8988T (cell line): ENCODE results near the gene LYZL1.
"Not testable (repeated sequence)": the region's sequence is repeated elsewhere in the genome, so short reads cannot be mapped to it uniquely, and the experiment has no call there.

Source experiments
- DNase-seq: peaks from one replicate; pipeline ENCODE4 v3.0.0; 2011

LYZL1 gene

DNA sequence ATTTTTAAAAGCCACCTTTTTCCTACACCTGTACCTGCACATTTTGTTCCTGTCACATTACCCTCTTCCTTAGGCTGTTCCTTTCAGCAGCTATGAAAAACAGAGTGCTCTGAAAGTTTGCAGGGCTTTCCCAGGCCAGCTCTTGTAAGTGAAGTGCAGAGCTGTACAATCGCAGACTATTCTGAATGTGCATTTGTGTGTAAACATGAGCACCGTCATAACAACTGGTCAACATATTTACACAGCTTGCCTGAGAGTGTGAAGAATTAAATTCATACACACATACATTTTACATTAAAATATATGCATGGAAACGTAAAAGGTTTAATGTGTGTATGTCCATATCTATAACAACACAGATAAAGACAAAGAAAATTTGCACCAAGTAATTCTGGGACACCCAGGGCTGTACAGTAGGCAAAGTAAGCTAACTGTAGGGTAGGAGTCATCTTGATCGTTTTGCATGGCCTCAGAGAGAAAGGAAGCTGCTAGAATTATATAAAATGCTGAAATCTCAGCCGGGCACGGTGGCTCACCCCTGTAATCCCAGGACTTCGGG, 23.6 kb upstream of the LYZL1 start:
- DNase-seq: no peak

DNA sequence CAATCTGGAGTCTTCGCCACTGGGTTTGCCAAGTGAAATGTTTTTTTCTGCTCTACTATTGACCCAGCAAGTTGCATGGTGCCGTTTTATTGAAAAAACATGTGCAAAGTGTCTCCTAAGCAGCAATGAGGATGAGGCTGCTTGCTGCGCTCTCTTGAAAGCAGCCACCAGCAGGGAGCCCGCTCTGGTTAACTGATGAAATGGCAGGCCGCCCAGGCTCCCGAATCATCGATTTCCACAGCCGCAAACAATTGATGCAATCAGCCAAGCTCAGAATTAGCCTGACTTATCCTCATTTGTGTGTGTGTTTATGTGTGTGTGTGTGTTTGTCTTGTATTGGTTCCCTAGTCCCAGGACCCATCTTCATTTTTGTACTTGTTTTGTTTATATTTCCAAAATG, 22.2 kb upstream of the LYZL1 start:
- no peak for DNase-seq

DNA sequence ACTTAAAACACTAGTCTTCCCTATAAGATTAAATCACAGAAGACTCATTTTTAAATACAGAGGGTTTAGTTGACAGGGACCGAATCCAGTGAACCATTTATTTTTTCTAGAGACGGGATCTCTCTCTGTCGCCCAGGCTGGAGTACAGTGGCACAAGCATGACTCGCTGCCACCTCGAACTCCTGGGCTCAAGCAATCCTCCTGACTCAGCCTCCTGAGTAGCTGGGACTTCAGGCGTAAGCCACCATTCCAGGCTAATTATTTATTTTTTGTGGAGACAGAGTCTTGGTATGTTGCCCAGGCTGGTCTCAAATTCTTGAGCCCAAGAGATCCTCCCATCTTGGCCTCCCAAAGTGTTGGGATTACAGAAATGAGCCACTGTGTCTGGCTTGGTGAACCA, 20.9 kb upstream of the LYZL1 start:
- DNase-seq: no peak

DNA sequence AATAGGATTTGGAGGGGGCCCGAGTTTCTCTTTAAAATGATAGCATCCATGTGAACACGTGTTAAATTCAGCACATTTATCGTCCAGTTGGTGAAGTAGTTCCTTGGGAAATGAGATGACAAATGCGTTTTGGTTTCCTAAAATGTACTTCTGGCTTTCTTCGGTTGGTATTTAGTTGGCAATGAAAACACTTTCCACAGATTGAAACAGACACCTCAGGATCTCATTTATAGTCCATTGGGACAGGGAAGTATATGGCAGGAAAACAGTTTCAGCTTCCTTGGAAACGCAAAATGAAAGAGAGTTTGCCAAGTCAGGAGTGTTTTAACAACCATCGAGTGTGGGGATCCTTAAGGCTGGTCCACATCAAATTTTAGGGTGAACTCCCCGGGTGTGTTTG, 19.4 kb upstream of the LYZL1 start:
- no peak for DNase-seq

DNA sequence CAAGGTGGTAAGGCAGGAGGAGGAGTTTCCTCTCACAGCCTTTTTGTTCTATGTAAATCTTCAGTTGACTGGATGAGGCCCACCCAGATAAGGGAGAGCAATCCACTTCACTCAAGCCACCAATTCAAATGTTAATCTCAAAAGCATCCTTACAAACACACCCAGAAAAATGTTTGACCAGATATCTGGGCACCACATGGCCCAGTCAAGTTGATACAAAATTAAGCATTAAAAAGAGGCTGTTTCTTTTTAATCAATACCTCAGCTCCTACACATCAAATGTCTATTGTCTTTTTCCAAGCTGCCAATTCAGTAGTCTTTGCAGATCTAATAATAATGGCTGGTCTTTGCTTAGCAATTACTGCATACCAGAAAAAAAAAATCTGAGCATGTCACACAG, 18.0 kb upstream of the LYZL1 start:
- DNase-seq: no peak

DNA sequence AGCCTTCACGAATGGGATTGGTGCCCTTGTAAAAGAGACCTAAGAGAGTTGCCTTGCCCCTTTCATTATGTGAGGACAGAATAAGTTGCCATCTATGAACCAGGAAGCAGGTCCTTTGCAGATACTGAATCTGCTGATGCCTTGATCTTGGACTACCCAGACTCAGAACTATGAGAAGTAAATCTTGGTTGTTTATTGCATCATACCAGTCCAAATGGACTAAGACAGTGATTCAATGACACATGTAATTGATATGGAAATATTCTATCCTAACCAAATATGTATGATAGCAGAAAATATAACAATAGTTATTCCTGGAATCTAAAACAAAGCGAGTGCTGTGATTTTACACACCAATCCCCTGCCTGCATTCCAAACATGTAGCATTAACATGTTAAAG, 17.0 kb upstream of the LYZL1 start:
- no peak for DNase-seq

DNA sequence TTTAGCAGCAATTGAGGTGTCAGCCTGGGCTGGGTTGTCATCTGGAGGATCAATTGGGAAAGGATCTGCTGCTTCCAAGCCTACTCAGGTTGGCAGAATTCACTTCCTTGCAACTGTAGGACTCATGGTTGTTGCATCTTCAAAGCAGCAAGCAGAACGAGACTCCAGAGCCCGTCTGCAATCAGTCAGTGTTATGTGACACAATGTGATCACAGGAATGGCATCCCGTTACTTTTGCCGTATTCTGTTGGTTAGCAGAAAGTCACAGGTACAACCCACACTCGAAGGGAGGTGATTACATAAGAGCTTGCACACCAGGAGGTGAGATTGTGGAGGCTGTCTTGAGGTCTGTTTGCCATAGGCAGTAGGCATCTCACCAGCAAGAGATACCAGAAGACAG, 15.4 kb upstream of the LYZL1 start:
- DNase-seq: no peak

DNA sequence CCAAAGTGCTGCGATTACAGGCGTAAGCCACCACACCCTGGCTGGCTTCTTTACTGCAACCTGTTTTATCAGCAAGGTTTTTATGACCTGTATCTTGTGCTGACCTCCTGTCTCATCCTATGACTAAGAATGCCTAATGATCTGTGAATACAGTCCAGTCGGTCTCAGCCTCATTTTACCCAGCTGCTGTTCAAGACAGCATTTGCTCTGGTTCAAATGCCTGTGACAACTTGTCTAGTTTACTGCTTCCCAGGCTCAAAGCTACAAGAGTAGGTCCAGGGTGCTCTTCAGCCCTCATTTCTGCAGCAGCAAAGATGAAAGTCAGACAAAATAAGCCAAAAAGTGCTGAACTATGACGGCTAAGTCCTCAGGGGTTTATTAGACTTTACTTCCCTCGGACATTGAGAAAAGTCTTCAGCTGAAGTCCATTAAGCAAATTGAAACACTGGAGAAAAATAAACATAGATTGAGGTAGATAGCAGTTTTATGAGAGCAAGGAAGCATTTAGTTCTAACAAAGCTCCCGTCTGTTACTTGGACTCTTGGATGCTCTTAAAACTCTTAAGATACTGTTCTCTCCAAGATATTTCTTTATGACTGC, 12.5 kb upstream of the LYZL1 start:
- no peak for DNase-seq

DNA sequence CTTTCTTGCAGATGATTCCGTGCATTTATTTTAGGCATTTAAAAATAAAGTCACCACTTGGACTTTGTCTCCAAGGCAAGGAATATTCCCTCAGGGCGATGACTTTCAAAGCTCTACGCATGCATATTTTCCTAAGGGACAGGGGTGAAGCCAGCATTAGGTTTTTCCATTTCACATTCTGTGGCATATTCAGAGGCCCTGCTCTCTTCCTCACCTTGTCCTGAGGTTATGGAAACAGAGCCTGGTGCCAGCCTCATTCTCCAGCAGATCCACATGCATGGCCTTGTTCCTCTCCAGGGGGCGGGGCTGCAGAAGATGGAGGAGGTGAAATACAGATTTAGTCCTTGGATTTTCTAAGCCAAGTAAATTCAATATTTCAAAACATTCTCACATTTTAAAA, 11.6 kb upstream of the LYZL1 start:
- no peak for DNase-seq

DNA sequence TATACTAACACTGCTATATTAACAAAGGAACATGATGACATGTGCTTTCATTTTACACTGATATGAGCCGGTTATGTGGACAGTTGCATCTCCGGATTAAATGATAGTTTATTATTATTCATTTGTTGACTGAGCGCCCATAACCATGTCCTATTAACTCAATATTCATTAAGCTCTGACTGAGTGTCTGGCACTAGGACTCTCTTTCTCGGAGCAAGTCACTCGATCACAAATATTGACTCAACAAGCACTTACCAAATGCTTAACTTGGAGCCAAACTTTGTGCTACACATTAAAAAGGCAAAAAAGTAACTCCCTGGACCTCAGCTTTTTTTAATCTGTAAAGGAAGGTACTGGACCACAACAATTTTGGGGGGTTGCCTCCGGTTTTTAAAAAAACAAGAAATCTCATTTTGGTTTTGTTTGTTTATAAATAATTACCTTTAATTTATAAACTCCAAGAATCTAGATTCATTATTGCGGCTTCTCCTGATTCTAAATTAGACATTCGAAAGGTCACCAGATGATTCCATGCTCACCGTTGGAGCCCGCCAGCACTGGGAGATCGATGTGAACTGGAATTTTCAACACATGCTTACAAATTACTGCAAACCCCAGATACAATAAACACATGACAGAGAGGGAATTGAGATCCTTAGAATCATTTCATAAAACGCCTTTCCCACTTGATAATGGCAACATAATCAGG, 8.9 kb upstream of the LYZL1 start:
- no peak for DNase-seq

DNA sequence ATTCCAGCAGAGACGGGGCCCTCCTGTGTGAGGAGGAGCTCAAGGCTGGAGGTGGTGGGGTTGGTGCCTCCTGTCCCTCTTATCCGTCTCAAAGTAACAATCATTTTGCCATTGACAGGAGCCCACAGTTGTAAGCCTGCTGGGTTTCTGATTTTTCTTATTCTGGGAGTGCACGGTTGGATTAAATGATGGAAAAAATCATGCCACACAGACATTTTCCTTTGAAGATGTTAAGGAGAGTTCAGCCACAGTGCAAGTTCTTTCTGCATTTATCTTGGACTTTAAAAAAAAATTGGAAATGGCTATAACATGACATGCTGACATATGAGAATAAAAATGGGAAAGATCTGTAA, 8.4 kb upstream of the LYZL1 start:
- no peak for DNase-seq

DNA sequence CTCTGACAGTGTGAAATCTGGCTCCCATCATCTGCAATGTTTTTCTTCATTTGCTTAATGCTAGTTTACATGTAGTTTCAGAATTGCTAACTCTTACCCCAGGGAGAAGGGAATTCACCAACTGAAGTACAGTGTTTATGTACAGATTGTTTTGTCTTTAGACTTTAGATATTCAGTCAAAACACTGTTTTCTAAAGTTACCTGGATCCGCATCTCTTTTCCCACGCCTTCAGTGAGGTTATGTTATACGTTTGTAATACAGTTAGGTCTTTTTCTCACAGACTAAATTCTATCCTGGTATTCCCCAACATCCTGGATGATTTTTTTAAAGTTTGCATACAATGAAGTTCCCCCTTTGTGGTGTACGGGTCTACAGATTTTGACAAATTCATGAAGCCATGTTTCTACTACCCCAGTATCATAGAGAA, 3.2 kb upstream of the LYZL1 start:
- no peak for DNase-seq

DNA sequence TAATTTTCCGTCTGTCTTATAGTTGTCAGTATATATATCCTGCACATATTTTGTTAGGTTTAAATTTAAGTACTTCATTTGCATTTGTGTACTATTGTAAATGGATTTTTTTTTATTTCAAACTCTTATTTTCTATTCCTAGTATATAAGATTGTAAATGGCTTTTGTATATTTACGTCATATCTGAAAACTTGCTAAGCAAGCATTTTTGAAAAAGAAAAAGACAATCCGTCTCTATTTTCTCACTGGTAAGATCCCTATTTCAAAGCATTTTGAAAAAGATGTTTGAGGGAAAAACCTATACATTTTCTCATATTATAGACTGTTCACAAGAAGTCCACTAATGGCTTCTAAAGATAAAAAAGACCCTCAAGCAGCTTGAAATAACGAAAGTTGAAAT, 1.2 kb upstream of the LYZL1 start:
- DNase-seq: no peak

DNA sequence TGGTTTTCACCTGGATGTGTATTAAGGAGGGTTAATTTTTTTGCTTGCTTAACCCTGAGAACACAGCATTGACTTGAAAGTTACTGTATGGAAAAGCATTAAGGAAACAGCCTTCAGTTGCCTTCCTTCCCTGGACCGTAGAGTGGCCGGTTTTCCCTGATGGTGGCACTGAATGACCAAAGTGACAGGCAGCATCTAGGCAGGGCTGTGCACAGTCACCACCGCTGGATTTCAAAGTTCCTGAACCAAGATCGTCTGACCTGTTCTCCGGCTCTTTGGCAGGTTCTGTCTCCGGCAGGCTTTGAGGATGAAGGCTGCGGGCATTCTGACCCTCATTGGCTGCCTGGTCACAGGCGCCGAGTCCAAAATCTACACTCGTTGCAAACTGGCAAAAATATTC, 2.7 kb downstream of the LYZL1 start:
- DNase-seq: not testable (repeated sequence)

DNA sequence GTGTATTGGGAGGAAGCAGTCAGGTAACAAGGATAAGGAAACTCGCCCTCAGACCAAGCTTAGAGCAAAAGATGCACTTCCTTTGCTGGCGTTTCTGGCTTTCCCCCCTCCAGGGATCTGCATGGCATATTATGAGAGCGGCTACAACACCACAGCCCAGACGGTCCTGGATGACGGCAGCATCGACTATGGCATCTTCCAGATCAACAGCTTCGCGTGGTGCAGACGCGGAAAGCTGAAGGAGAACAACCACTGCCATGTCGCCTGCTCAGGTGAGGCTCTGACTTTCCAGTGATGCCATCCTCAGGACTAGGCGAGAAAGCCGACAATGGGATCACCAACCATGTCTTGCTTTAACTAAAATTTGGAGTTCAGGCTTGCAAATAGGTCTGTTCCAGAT, 3.5 kb downstream of the LYZL1 start:
- DNase-seq: not testable (repeated sequence)

DNA sequence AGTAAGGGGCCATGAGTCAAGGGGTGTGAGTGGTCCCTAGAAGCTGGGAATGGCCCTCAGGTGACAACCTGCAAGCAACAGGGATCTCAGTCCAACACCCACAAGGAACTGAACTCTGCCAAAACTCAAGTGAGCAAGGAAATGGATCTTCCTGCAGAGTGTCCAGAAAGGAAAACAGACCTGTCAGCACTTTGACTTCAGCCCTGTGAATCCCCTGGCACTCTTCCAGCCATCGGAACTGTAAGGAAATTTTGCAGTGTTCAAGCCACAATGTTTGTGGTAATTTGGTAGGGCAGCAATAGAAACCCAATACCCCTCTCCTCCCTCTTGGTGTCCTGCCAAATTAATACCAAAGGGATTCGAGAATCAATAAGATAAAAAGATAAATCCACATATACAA, 6.9 kb downstream of the LYZL1 start:
- DNase-seq: no peak

DNA sequence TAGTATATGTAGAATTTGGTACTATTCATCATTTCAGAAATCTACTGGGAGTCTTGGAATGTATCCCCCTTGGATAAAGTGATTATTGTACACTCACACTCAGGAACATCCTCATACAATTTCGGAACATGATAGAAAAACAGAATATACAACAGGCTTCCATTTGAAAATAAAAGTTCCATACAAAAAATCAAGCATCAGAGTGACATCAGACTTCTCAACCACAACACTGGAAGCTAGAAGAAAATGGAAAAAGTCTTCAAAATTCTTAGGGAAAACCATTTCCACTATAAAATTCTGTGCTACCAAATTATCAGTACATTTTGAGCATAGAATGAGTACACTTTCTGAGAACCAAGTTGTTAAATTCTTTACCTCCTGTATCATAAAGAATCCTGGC, 8.8 kb downstream of the LYZL1 start:
- DNase-seq: no peak

DNA sequence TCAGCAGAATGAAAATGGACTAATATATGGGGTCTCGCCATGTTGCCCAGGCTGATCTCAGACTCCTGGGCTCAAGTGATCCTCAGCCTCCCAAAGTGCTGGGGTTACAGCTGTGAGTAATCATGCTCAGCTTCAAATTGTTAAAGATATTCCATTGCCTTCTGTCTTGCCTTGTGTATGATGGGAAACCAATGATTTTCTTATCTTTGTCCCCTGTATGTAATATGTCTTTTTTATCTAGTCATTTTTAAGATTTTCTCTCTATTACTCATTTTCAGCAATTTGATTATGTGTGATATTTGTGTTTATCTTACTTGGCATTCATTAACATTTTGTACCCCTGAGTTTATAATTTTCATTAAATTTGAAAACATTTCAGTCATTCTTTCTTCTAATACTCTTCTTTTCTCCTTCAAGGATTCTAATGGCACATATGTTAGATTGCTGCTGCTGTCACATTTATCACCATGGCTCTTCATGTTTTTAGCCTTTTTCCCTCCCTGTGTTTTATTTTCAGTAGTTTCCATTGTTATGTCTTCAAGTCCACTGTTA, 12.6 kb downstream of the LYZL1 start:
- no peak for DNase-seq

DNA sequence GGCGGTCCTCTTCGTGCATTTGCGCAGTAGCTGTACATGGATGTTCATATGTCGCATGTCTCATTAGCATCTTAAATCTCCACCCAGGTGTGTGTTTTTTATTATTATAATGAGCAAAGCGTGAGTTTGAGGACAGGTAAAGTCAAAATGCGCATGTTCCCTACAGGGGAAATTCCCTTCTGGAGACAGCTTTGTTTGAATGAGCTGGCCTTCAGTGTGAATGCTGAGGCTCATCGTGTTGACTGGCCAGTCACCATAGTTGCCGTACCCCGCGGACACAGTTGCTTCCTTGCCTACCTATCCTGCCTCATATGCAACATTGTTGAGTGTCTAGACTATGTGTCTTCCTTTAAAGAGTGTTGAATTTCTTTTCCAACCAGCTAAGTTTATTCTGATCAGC, 13.6 kb downstream of the LYZL1 start:
- no peak for DNase-seq

DNA sequence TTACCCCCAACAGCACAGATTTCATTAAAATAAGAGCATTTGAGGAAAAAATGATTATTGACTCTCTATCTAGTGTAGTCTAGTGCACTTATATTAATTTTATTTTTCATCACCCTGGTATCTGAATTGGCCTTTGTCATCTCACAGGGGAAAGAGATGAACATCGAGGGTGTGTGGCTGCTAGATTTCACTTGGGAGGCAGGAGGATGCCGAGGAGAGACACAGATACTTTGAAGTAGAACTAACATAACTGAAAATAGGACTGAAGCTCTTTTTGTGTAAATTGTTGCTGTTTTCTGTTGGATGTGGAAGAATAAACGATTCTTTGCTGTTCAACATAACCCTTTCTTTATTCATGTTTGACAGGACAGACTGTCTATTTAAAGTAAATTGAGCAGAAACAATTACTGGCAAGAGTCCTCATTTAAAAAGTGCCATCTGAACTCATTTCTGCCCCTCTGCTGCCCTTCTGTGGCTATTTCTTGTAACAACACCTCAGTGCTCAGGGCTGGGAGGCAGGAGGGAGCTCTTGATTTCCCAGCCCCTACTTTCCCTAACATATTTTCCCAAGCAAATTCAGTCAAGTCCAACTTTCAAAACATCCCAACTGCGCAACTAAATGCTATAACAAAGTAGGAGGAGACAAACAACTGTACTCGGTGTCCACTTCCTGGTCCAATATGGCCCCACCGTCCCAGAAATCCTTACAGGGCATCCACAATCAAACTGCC, 15.6 kb downstream of the LYZL1 start:
- DNase-seq: peak; percentile 28

DNA sequence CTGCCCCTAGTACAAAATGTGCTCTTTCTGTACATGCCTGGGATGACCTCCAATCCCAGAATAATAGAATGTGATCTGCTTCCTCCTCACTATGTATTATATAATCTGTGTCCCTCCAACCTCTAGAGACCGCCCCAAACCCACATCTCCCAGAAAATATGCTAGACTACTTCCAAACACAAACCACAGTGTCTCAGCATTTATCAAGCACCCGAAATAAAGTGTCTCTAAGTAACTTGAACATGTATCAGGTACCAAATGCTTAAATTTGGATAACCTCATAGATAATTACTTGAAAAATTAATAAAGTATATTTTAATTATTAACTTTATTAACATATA, 16.1 kb downstream of the LYZL1 start:
- no peak for DNase-seq

DNA sequence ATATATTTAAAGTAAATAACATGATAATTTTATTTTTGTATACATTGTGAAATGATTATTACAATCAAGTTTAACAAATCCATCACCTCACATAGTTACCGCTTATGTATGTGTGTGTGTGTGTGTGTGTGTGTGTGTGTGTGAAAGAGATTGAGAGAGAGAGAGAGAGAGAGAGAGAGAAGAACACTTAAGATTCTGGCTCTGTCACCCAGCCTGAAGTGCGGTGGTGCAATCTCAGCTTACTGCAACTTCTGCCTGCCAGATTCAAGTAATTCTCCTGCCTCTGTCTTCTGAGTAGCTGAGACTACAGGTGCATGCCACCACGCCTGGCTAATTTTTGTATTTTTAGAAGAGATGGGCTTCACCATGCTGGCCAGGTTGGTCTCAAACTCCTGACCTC, 17.8 kb downstream of the LYZL1 start:
- DNase-seq: no peak

DNA sequence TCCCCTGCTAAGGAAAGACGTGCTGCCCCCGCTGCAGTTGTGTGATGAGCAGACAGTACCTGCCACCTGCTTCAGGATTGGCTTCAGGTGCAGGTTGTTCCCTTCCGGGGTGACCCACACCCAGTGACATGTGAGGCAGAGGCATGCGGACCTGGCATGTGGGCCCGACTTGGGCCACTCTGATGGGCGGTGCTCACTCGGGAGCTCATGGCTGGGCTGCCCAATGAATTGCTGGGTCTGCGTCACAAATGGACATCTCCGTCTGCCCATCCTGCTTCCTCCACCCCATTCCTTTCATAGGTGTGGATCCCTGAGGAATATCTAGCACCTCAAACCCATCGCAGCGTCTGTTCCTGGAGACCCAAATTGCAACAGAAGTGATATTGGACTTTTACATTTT, 19.3 kb downstream of the LYZL1 start:
- DNase-seq: not testable (repeated sequence)

DNA sequence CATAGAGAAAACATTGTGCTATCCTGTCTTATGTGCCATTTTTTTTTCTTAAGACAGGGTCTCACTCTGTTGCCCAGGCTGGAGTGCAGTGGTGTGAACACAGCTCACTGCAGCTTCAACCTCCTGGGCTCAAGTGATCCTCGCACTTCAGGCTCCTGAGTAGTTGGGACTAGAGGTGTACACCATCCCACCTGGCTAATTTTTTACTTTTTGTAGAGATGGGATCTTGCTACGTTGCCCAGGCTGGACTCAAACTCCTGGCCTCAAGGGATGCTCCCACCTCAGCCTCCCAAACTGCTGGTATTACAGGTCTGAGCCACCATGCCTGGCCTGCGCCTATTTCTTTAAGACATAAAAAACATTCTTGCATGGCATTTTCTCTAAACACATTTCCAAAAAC, 20.6 kb downstream of the LYZL1 start:
- no peak for DNase-seq
